Activated CD4-positive, alpha-beta T cell treated with anti-CD3 and anti-CD28 coated beads, Interleukin-2, amount 50 U/mL, for 16 hours (primary cell): ENCODE results near the gene METTL23.
"Not testable (repeated sequence)": the region's sequence is repeated elsewhere in the genome, so short reads cannot be mapped to it uniquely, and the experiment has no call there.

ENCODE experiments used
- DNase-seq: peaks from one replicate; pipeline ENCODE4 v3.0.0-alpha.2; 2020

The METTL23 gene

GRCh38 chr17:76714822-76715495 is 11.7 kb upstream of the METTL23 start:
- peak; percentile 72 for DNase-seq

- no peak for DNase-seq
Observed at GRCh38 chr17:76715496-76715830, 11.2 kb upstream of the METTL23 start.

- peak; percentile 46 for DNase-seq
Observed at GRCh38 chr17:76716146-76716838, 10.3 kb upstream of the METTL23 start.

- no peak for DNase-seq
Observed at GRCh38 chr17:76716839-76717215, 9.8 kb upstream of the METTL23 start.

GRCh38 chr17:76718516-76718915 is 8.1 kb upstream of the METTL23 start:
- DNase-seq = no peak

GRCh38 chr17:76720211-76720610 is 6.4 kb upstream of the METTL23 start:
- no peak for DNase-seq

- DNase-seq = no peak
Observed at GRCh38 chr17:76720941-76721340, 5.7 kb upstream of the METTL23 start.

- no peak for DNase-seq
Observed at GRCh38 chr17:76721463-76721862, 5.2 kb upstream of the METTL23 start.

GRCh38 chr17:76722279-76722678 is 4.4 kb upstream of the METTL23 start:
- DNase-seq = no peak

- not testable (repeated sequence) for DNase-seq
Observed at GRCh38 chr17:76722977-76723376, 3.7 kb upstream of the METTL23 start.

- DNase-seq = no peak
Observed at GRCh38 chr17:76723812-76724211, 2.8 kb upstream of the METTL23 start.

- peak; percentile 78 for DNase-seq
Observed at GRCh38 chr17:76725580-76726230, 934 bp upstream of the METTL23 start.

- DNase-seq = peak; percentile 98
Observed at GRCh38 chr17:76726231-76726775, 336 bp upstream of the METTL23 start, which contains the start of gene JMJD6. Gene JMJD6, minus strand, starts transcription at chr17:76726606. Its CDS starts 131 bp downstream, at chr17:76726475.

- DNase-seq = no peak
Observed at GRCh38 chr17:76727745-76728456, 1.3 kb downstream of the METTL23 start.

GRCh38 chr17:76731800-76732733 is 5.4 kb downstream of the METTL23 start:
- DNase-seq = not testable (repeated sequence)

- DNase-seq = no peak
Observed at GRCh38 chr17:76732734-76733617, 6.3 kb downstream of the METTL23 start.

- no peak for DNase-seq
Observed at GRCh38 chr17:76733618-76733957, 6.9 kb downstream of the METTL23 start.

GRCh38 chr17:76734080-76734840 is 7.6 kb downstream of the METTL23 start:
- DNase-seq = peak; percentile 50

GRCh38 chr17:76735006-76735405 is 8.4 kb downstream of the METTL23 start:
- peak; percentile 61 for DNase-seq
